ENCODE measurements around the gene DPP9.

Gene DPP9

GRCh38 chr19:4633140-4633967, 90.3 kb downstream of the DPP9 start:
- no peaks in the 10 kb centered on the region for H3K27me3 ChIP-seq (ENCODE audit: insufficient read depth, low read length)
- no peaks in the 10 kb centered on the region for H3K36me3 ChIP-seq (ENCODE audit: insufficient read depth, low read length)
- H3K4me3 ChIP-seq (ENCODE audit: low read length), result no peak overlapping the region
- no peak overlapping the region for H2AFZ ChIP-seq (ENCODE audit: low read depth, low read length)
- H3K9me3 ChIP-seq (ENCODE audit: low read length), result no peaks in the 10 kb centered on the region
- peaks cover 5% of the 10 kb centered on the region for H3K4me1 ChIP-seq (ENCODE audit: insufficient read depth, low read length)
